GM12872 (cell line): ENCODE results near the gene NTN1.

Experiments
- CTCF ChIP-seq: IDR thresholded peaks from 3 replicates; pipeline ENCODE4 v1.5.1; 2011; ENCODE audit warnings: low read depth, mild to moderate bottlenecking, low read length, moderate library complexity; ENCODE audit not compliant: insufficient read depth

NTN1 gene

DNA sequence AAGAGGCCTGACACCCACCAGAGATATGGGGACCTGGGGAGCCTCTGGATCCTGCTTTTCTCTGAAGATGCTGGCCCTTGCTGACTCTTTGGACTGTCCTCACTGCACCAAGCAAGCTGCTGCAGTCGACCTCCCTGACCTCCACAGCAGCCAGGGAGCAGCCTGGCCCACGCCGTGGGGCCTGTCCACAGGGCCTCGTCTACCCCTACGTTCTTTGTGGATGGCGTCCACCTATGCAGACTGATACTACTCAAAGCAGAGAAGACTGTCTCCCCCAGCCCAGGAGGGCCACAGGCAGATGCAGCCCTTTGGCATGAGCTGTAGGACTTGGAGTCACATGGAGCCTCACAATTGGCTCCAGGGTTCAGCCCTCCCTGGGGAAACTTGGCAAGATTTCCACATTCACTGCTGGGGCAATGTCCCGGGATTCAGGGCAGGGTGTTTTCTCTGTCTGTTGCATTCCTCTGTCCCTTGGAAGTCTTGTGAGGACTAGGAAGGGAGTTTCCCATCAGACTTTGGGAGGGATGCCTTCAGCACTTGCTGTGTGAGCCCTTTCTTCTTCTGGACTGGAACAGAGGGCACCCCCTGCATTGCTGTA, 152.2 kb downstream of the NTN1 start:
- TF ChIP-seq CTCF: no peak

GRCh38 chr17:9174312-9174711, 153.0 kb downstream of the NTN1 start:
- no peak for TF ChIP-seq CTCF

- no peak for TF ChIP-seq CTCF
Measured at GRCh38 chr17:9174779-9175574, 153.7 kb downstream of the NTN1 start.

- no peak for TF ChIP-seq CTCF
Measured at GRCh38 chr17:9175700-9176467, 154.6 kb downstream of the NTN1 start.

- no peak for TF ChIP-seq CTCF
Measured at GRCh38 chr17:9177212-9177611, 155.9 kb downstream of the NTN1 start.

- no peak for TF ChIP-seq CTCF
Measured at GRCh38 chr17:9178319-9178718, 157.0 kb downstream of the NTN1 start.

DNA sequence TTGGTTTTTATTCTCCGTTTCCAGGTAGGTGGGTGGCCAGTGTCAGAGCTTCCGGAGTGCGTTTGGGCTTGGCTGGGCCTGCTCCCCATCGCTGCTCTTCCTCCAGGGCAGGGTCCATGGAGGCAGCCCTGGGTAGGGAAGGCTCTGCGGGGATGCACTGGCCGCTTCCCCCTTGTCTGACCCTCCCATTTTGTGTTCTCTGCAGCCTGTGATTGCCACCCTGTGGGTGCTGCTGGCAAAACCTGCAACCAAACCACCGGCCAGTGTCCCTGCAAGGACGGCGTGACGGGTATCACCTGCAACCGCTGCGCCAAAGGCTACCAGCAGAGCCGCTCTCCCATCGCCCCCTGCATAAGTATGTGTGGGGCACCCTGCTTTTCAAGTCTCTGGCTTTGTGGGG, 158.3 kb downstream of the NTN1 start:
- no peak for TF ChIP-seq CTCF
